Uterus (tissue), 4 donors: Measurements from ENCODE around the gene EZH2. TPM values are rescaled to one million over a fixed set of nuclear protein-coding genes. Genes with fewer than 3 reads are reported as not detected.

Source experiments
- DNase-seq, 2 donors: peaks; one replicate each; pipeline ENCODE4 v3.0.0-alpha.2; 2019 to 2020
- H3K27ac ChIP-seq, 2 donors: fragments of 200-600 bp; sonication (generic); 1 replicate in 1 of 2; 2 replicates in 1 of 2; pipeline ENCODE4 v1.5.1; 2016 to 2018
- H3K27me3 ChIP-seq, 2 donors: fragments of 200-600 bp; sonication (generic); one replicate each; pipeline ENCODE4 v1.5.1; 2018 to 2019; ENCODE audit warnings: control low read depth in 1 of 2
- H3K36me3 ChIP-seq, 2 donors: fragments of 200-600 bp; sonication (generic); one replicate each; pipeline ENCODE4 v1.5.1; 2019; ENCODE audit warnings: control low read depth in 1 of 2
- H3K4me1 ChIP-seq, 2 donors: fragments of 200-600 bp; sonication (generic); one replicate each; pipeline ENCODE4 v1.5.1; 2018 to 2019; ENCODE audit warnings: control low read depth in 1 of 2
- H3K4me3 ChIP-seq, 2 donors: fragments of 200-600 bp; sonication (generic); 1 replicate in 1 of 2; 2 replicates in 1 of 2; pipeline ENCODE4 v1.5.1; 2018 to 2019; ENCODE audit warnings: mild to moderate bottlenecking in 1 of 2
- H3K9me3 ChIP-seq, 2 donors: fragments of 200-600 bp; sonication (generic); one replicate each; pipeline ENCODE4 v1.5.1; 2019; ENCODE audit warnings: control low read depth in 1 of 2
- CTCF ChIP-seq, 4 experiments: fragments of 200-600 bp in 2 of 4; fragments of 450-650 bp in 2 of 4; sonication (generic) in 2 of 4; IDR thresholded peaks; one replicate each; pipeline ENCODE4 v1.5.1; 2016 to 2019; ENCODE audit warnings: antibody characterized with exemption in 4 of 4, mild to moderate bottlenecking in 2 of 4, moderate library complexity in 1 of 4
- POLR2A ChIP-seq, 2 donors: fragments of 450-650 bp; IDR thresholded peaks; one replicate each; pipeline ENCODE4 v1.6.1; 2016; ENCODE audit warnings: antibody characterized with exemption in 2 of 2, mild to moderate bottlenecking in 1 of 2, moderate library complexity in 1 of 2
- intact Hi-C: fragments of 100-400 bp; cut with DNase I; formaldehyde crosslinking; loops from one replicate; pipeline ENCODE4 v1.15.1; 2023; ENCODE audit warnings: low total_unique reads
- total RNA-seq, 4 donors: library from RNA; depleted of rRNA in 3 of 4; stranded (reverse); fragments of >200 nt in 3 of 4; gene quantifications; one replicate each; pipeline versions ENCODE4 v1.1.0 to v1.2.4, GENCODE V29; 2014 to 2023
- donor health status: DM: yes; HTN: yes; CAD: no.

Gene EZH2
- total RNA-seq, 4 donors from 2014 or later: 1.2 to 35.3 (median 2.1) TPM

GRCh38 chr7:148903504-148903903 is 19.4 kb upstream of the EZH2 start:
- no peak for DNase-seq

GRCh38 chr7:148901178-148901577 is 17.1 kb upstream of the EZH2 start:
- TF ChIP-seq CTCF (IDR thresholded peaks at IDR 0.05): no peak
- no peak for TF ChIP-seq POLR2A (IDR thresholded peaks at IDR 0.05)
- no peaks in the 10 kb centered on the region for H3K4me1 ChIP-seq
- H3K4me3 ChIP-seq: no peak overlapping the region
- H3K27ac ChIP-seq: no peak overlapping the region
- DNase-seq: no peak
- intact Hi-C loops: no loop called here
- no peaks in the 10 kb centered on the region for H3K9me3 ChIP-seq
- no peaks in the 10 kb centered on the region for H3K27me3 ChIP-seq
- no peaks in the 10 kb centered on the region for H3K36me3 ChIP-seq

More at GRCh38 chr7:148903504-148903903, 19.4 kb upstream of the EZH2 start:
- TF ChIP-seq POLR2A (IDR thresholded peaks at IDR 0.05) (no peak), CTCF (IDR thresholded peaks at IDR 0.05) (no peak)
- no peak overlapping the region for H3K4me3 ChIP-seq
- H3K4me1 ChIP-seq: no peaks in the 10 kb centered on the region
- no peaks in the 10 kb centered on the region for H3K36me3 ChIP-seq
- intact Hi-C loops: no loop called here
- H3K27ac ChIP-seq: no peak overlapping the region
- H3K9me3 ChIP-seq: no peaks in the 10 kb centered on the region
- H3K27me3 ChIP-seq: no peaks in the 10 kb centered on the region

GRCh38 chr7:148898845-148899484 is 14.9 kb upstream of the EZH2 start:
- no peaks in the 10 kb centered on the region for H3K27me3 ChIP-seq
- H3K27ac ChIP-seq: no peak overlapping the region
- no peaks in the 10 kb centered on the region for H3K36me3 ChIP-seq
- H3K4me1 ChIP-seq: no peaks in the 10 kb centered on the region
- no peak overlapping the region for H3K4me3 ChIP-seq
- TF ChIP-seq POLR2A (IDR thresholded peaks at IDR 0.05) (no peak), CTCF (IDR thresholded peaks at IDR 0.05) (no peak)
- intact Hi-C loops: no loop called here
- no peaks in the 10 kb centered on the region for H3K9me3 ChIP-seq
- no peak for DNase-seq

- Histone ChIP-seq H3K4me3 (no peak overlapping the region), H3K36me3 (no peaks in the 10 kb centered on the region), H3K27me3 (no peaks in the 10 kb centered on the region), H3K9me3 (no peaks in the 10 kb centered on the region), H3K27ac (no peak overlapping the region), H3K4me1 (no peaks in the 10 kb centered on the region)
- intact Hi-C loops: no loop called here
- no peak for DNase-seq
- TF ChIP-seq CTCF (IDR thresholded peaks at IDR 0.05) (no peak), POLR2A (IDR thresholded peaks at IDR 0.05) (no peak)
Measured at GRCh38 chr7:148894591-148894990, 10.5 kb upstream of the EZH2 start.

GRCh38 chr7:148893071-148893470 is 9.0 kb upstream of the EZH2 start:
- no peaks in the 10 kb centered on the region for H3K4me1 ChIP-seq
- H3K27me3 ChIP-seq: no peaks in the 10 kb centered on the region
- DNase-seq: no peak
- H3K4me3 ChIP-seq: no peak overlapping the region
- TF ChIP-seq POLR2A (IDR thresholded peaks at IDR 0.05) (no peak), CTCF (IDR thresholded peaks at IDR 0.05) (no peak)
- no peaks in the 10 kb centered on the region for H3K9me3 ChIP-seq
- no peak overlapping the region for H3K27ac ChIP-seq
- intact Hi-C loops: no loop called here
- no peaks in the 10 kb centered on the region for H3K36me3 ChIP-seq
